GM12801 (cell line): ENCODE results near the gene RASAL2.

Experiments
- TF ChIP-seq, protein P1 (sequence below): IDR thresholded peaks from one replicate; pipeline ENCODE4 v1.5.1; 2011; ENCODE audit warnings: control low read depth; ENCODE audit not compliant: insufficient read length; ENCODE audit errors: extremely low read depth

The RASAL2 gene

DNA sequence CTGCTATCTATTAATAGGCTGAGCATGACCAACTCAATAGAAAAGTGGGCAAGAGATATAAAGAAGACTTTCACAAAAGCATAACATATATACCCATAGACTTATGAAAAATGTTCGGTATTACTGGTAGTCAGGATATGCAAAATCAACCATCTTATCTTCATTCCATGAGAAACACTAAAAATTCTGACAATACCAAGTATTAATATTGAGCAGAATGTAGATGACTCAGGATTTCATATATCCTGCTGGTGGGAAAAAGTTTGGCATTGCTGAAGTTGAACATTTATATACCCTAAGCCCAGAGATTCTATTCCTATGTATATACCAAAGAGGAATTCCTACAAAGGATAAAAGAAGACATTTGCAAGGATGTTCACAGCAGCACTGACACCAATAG, 264.6 kb downstream of the RASAL2 start:
- TF ChIP-seq, protein P1, sequence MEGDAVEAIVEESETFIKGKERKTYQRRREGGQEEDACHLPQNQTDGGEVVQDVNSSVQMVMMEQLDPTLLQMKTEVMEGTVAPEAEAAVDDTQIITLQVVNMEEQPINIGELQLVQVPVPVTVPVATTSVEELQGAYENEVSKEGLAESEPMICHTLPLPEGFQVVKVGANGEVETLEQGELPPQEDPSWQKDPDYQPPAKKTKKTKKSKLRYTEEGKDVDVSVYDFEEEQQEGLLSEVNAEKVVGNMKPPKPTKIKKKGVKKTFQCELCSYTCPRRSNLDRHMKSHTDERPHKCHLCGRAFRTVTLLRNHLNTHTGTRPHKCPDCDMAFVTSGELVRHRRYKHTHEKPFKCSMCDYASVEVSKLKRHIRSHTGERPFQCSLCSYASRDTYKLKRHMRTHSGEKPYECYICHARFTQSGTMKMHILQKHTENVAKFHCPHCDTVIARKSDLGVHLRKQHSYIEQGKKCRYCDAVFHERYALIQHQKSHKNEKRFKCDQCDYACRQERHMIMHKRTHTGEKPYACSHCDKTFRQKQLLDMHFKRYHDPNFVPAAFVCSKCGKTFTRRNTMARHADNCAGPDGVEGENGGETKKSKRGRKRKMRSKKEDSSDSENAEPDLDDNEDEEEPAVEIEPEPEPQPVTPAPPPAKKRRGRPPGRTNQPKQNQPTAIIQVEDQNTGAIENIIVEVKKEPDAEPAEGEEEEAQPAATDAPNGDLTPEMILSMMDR, result no peak

DNA sequence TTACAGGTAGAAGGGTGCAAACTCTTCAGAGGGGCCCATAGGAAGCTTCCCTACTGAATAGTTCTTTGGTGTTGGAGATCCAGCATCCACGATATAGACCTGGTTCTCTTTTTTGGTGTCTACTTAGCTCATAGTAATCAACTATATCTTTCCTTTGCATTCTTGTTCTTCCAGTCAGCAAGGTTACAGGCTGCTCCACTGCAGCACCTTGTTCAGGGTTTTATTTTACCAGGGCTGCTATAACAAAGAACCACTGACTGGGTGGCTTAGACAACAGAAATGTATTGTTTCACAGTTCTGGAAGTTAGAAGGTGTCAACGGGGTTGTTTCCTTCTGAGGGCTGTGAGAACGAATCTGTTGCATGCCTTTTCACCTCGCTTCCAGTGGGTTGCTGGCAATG, 266.5 kb downstream of the RASAL2 start:
- TF ChIP-seq, protein P1, result no peak

DNA sequence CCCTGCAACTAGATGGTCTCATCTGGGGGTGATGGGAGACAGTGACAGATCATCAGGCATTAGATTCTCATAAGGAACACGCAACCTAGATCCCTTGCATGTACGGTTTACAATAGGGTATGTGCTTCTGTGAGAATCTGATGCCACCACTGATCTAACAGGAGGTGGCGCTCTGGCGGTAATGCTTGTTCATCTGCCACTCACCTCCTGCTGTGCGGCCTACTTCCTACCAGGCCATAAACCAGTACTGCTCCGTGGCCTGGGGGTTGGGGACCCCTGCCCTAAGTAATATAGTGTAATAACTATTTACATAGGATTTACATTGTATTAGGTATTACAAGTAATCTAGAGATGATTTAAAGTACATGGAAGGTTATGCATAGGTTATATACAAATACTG, 267.9 kb downstream of the RASAL2 start:
- TF ChIP-seq, protein P1, result no peak

DNA sequence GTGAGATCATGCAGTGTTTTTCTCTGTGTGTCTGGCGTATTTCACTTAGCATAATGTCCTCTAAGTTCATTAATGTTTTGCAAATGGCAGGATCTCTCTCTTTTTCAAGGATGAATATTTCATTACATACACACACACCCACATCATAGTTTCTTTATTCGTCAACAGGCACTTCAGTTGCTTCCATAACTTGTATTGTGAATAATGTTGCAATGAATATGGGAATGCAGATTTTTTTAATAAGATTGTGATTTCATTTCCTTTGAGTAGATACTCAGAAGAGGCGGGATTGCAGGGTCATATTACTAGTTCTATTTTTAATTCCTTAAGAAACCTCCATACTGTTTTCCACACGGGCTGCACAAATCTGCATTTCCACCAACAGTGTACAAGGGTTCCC, 268.8 kb downstream of the RASAL2 start:
- TF ChIP-seq, protein P1, result no peak

DNA sequence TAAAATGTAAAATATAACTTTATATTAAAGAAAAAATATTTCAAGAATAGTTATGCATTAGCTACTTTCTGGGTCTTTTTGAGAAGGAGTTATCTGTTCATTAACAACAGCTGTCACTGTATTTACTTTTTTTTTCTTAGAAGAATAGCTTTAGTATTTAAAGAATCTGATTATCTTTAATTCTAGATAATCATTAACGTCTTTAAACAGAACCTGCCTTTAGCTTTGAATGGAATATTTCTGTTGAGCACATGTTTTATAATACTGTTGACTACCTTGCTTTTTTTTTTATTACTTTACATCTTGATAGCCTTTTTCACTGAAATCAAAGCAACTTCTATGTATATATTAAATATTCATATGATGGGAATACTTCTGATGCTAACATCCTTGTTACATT, 270.9 kb downstream of the RASAL2 start:
- TF ChIP-seq, protein P1, result no peak

DNA sequence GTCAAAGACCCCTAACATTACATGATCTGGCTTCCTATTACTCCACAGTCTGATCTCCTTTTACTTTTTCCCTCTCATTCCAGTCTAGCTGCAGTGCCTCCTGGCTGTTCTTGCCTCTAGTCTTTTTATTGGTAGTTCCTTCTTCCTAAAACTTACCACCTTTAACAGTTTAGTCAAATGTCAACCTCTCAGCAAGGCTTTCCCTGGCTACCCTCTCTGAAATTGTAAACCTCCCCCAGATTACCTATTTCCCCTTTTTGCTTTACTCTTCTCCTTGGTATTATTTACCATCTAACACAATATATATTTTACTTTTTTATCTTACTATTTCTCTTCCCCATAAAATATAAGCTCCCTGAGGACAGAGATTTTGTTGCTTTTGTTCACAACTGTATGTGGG, 273.2 kb downstream of the RASAL2 start:
- TF ChIP-seq, protein P1, result no peak

DNA sequence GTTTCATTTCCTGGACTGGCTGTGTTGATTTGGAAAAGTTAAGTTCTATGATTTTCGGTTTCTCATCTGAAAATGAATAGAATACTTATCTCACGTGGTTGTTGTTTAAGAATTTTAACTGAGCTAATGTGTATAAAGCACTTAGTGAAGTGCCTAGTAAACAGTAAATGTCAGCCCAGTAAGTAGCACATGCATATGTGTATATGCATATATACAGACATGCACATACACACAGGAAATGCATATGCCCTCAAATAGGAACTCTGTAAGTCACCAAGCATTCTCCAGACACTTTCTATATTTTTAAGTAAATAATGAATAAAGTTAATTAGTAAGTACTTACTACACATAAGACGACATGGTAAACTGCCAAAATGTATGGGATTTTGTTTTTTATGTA, 274.3 kb downstream of the RASAL2 start:
- TF ChIP-seq, protein P1, result no peak

DNA sequence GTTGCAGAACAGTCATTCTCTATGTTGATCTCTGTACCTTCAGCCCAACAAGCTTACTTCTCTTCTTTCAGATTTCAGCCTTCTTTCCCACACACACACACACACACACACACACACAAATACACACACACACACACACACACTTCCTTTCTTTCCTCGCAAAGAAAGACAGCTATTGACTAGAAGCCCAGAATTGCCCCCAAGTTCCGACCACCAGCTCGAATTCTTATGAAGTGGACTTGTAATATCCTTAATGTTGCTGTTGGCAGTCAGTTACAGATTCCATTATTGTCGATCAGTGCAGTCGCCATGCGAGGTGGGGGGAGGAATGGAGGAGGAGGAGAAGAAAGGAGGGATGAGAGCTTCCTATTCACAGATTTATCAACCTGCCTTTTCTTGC, 277.3 kb downstream of the RASAL2 start:
- TF ChIP-seq, protein P1, result no peak
